GM23248 (cell line): ENCODE results near the gene ANKRD9. TPM values are rescaled to one million over a fixed set of nuclear protein-coding genes. Genes with fewer than 3 reads are reported as not detected.

ENCODE experiments used
- DNase-seq: peaks from one replicate; pipeline ENCODE4 v3.0.0-alpha.2; 2015
- H2AFZ ChIP-seq: fragments of 200-600 bp; sonication (generic); 2 replicates; pipeline ENCODE4 v1.6.1; 2016; ENCODE audit warnings: antibody characterized with exemption
- H3F3A ChIP-seq: fragments of 200-600 bp; sonication (generic); 2 replicates; pipeline ENCODE4 v1.6.1; 2016; ENCODE audit warnings: mild to moderate bottlenecking, antibody characterized with exemption, mixed run types; ENCODE audit not compliant: insufficient read depth
- H3K27ac ChIP-seq: fragments of 200-600 bp; sonication (generic); 2 replicates; pipeline ENCODE4 v1.5.1; 2016; ENCODE audit warnings: mild to moderate bottlenecking
- H3K27me3 ChIP-seq: fragments of 200-600 bp; sonication (generic); replicated peaks from 2 replicates; pipeline ENCODE4 v1.6.1; 2016; ENCODE audit warnings: mild to moderate bottlenecking; ENCODE audit not compliant: insufficient read depth
- H3K36me3 ChIP-seq: fragments of 200-600 bp; sonication (generic); 2 replicates; pipeline ENCODE4 v1.6.1; 2016; ENCODE audit warnings: low read depth, mild to moderate bottlenecking
- H3K4me1 ChIP-seq: fragments of 200-600 bp; sonication (generic); 2 replicates; pipeline ENCODE4 v1.6.1; 2016; ENCODE audit warnings: mild to moderate bottlenecking; ENCODE audit not compliant: insufficient read depth
- H3K4me2 ChIP-seq: fragments of 200-600 bp; sonication (generic); one replicate; pipeline ENCODE4 v1.6.1; 2016; ENCODE audit warnings: mild to moderate bottlenecking; ENCODE audit not compliant: unreplicated experiment
- H3K4me3 ChIP-seq: fragments of 200-600 bp; sonication (generic); 2 replicates; pipeline ENCODE4 v1.5.1; 2016; ENCODE audit warnings: mild to moderate bottlenecking
- H3K79me2 ChIP-seq: fragments of 200-600 bp; sonication (generic); 2 replicates; pipeline ENCODE4 v1.6.1; 2016; ENCODE audit warnings: mild to moderate bottlenecking; ENCODE audit not compliant: insufficient read depth
- H3K9ac ChIP-seq: fragments of 200-600 bp; sonication (generic); 2 replicates; pipeline ENCODE4 v1.6.1; 2016; ENCODE audit warnings: mild to moderate bottlenecking
- H3K9me2 ChIP-seq: fragments of 200-600 bp; sonication (generic); 2 replicates; pipeline ENCODE4 v1.6.1; 2016; ENCODE audit warnings: mixed run types, mild to moderate bottlenecking, moderate library complexity; ENCODE audit not compliant: insufficient read depth
- H3K9me3 ChIP-seq: fragments of 200-600 bp; sonication (generic); one replicate; pipeline ENCODE4 v1.6.1; 2017; ENCODE audit warnings: low read depth
- H4K20me1 ChIP-seq: fragments of 200-600 bp; sonication (generic); 2 replicates; pipeline ENCODE4 v1.6.0; 2016; ENCODE audit not compliant: insufficient read depth
- EZH2 ChIP-seq: fragments of 200-600 bp; sonication (generic); IDR thresholded peaks from 2 replicates; pipeline ENCODE4 v1.6.1; 2018; ENCODE audit warnings: antibody characterized with exemption, mild to moderate bottlenecking; ENCODE audit not compliant: insufficient read depth, poor library complexity, severe bottlenecking
- EZH2phosphoT487 ChIP-seq: fragments of 200-600 bp; sonication (generic); IDR thresholded peaks from 2 replicates; pipeline ENCODE4 v1.6.1; 2018; ENCODE audit warnings: antibody characterized with exemption, moderate library complexity, mild to moderate bottlenecking, low read depth; ENCODE audit not compliant: insufficient read depth
- WGBS, 2 experiments: methylation state at CpG; one replicate each; pipeline ENCODE4 v1.1.6; 2015 to 2017; ENCODE audit warnings: low lambda C conversion rate in 2 of 2, low coverage in 1 of 2; ENCODE audit errors: missing lambda C conversion rate in 2 of 2; 5-methylcytosine and 5-hydroxymethylcytosine counted together
- in situ Hi-C: fragments of 300-500 bp; cut with MboI; formaldehyde crosslinking; loops from 2 replicates; pipeline ENCODE4 v1.15.0; 2020
- polyA plus RNA-seq: library from polyadenylated mRNA; unstranded; fragments of >200 nt; fragmentation: Nextera tagmentation; extraction: Ambion mirVana; gene quantifications from 2 replicates; pipeline ENCODE4 v1.2.1, GENCODE V29; 2016
- total RNA-seq: library from RNA; depleted of rRNA; stranded (reverse); fragments of >200 nt; shearing (Covaris generic); gene quantifications from 2 replicates; pipeline ENCODE4 v1.2.3, GENCODE V29; 2014

The ANKRD9 gene
- total and polyA plus RNA-seq, 2 experiments from 2014 or later, result 2.3 to 14.9 TPM

- TF ChIP-seq EZH2, result no peak
- TF ChIP-seq EZH2phosphoT487, result no peak
- Histone ChIP-seq H3K4me1 (no peaks in the 10 kb centered on the region), H3F3A (peaks cover 5% of the 10 kb centered on the region; the same call in 1 of the 2 replicates), H3K27ac (no peak overlapping the region), H4K20me1 (no peaks in the 10 kb centered on the region), H3K9ac (no peak overlapping the region), H3K4me3 (no peak overlapping the region), H3K27me3 (no peaks in the 10 kb centered on the region), H3K9me3 (no peaks in the 10 kb centered on the region), H3K9me2 (no peaks in the 10 kb centered on the region), H3K4me2 (no peak overlapping the region), H2AFZ (no peak overlapping the region), H3K36me3 (no peaks in the 10 kb centered on the region; the same call in 1 of the 2 replicates), H3K79me2 (no peaks in the 10 kb centered on the region)
- DNase-seq, result peak; percentile 36
- WGBS, 2 experiments, result 44 to 48% methylated on average over 4 of the region's 4 CpGs
- in situ Hi-C loops, result no loop called here
Measured at GRCh38 chr14:102462391-102462790, 47.2 kb downstream of the ANKRD9 start.

- Histone ChIP-seq H3K9me3 (no peaks in the 10 kb centered on the region), H3F3A (peaks cover 5% of the 10 kb centered on the region; the same call in 1 of the 2 replicates), H3K27me3 (no peaks in the 10 kb centered on the region), H4K20me1 (no peaks in the 10 kb centered on the region), H3K9me2 (no peaks in the 10 kb centered on the region), H3K36me3 (no peaks in the 10 kb centered on the region; the same call in 1 of the 2 replicates), H3K79me2 (no peaks in the 10 kb centered on the region), H2AFZ (no peak overlapping the region), H3K4me3 (no peak overlapping the region), H3K27ac (no peak overlapping the region), H3K9ac (no peak overlapping the region), H3K4me2 (no peak overlapping the region), H3K4me1 (no peaks in the 10 kb centered on the region)
- TF ChIP-seq EZH2phosphoT487 (no peak), EZH2 (no peak)
- in situ Hi-C loops, result no loop called here
- no peak for DNase-seq
- 77 to 78% methylated on average over 14 of the region's 14 CpGs for WGBS, 2 experiments
Measured at GRCh38 chr14:102461490-102462338, 47.9 kb downstream of the ANKRD9 start.

GRCh38 chr14:102457509-102457908 is 52.1 kb downstream of the ANKRD9 start:
- Histone ChIP-seq H3K9me2 (no peaks in the 10 kb centered on the region), H3K36me3 (no peaks in the 10 kb centered on the region; the same call in 1 of the 2 replicates), H3F3A (peaks cover 5% of the 10 kb centered on the region; the same call in 1 of the 2 replicates), H3K9ac (no peak overlapping the region), H3K27ac (no peak overlapping the region), H3K27me3 (no peaks in the 10 kb centered on the region), H4K20me1 (no peaks in the 10 kb centered on the region), H2AFZ (no peak overlapping the region), H3K4me3 (no peak overlapping the region), H3K9me3 (no peaks in the 10 kb centered on the region), H3K4me2 (no peak overlapping the region), H3K79me2 (no peaks in the 10 kb centered on the region), H3K4me1 (no peaks in the 10 kb centered on the region)
- TF ChIP-seq EZH2phosphoT487, result no peak
- no peak for TF ChIP-seq EZH2
- no peak for DNase-seq
- 93 to 98% methylated on average over 2 of the region's 2 CpGs for WGBS, 2 experiments
- in situ Hi-C loops, result no loop called here

- 59 to 65% methylated on average over 5 of the region's 5 CpGs for WGBS, 2 experiments
- in situ Hi-C loops, result no loop called here
- no peaks in the 10 kb centered on the region for H3K27me3 ChIP-seq
- no peaks in the 10 kb centered on the region for H4K20me1 ChIP-seq
- no peaks in the 10 kb centered on the region for H3K79me2 ChIP-seq
- H3F3A ChIP-seq, result no peaks in the 10 kb centered on the region
- peaks cover 9% of the 10 kb centered on the region; the same call in 1 of the 2 replicates for H3K36me3 ChIP-seq
- H2AFZ ChIP-seq, result no peak overlapping the region
- H3K27ac ChIP-seq, result no peak overlapping the region
- H3K4me3 ChIP-seq, result no peak overlapping the region
- no peaks in the 10 kb centered on the region for H3K9me2 ChIP-seq
- no peak overlapping the region for H3K9ac ChIP-seq
- DNase-seq, result no peak
- H3K9me3 ChIP-seq, result no peaks in the 10 kb centered on the region
- H3K4me1 ChIP-seq, result no peaks in the 10 kb centered on the region
- TF ChIP-seq EZH2 (no peak), EZH2phosphoT487 (no peak)
- no peak overlapping the region for H3K4me2 ChIP-seq
Measured at GRCh38 chr14:102454711-102455110, 54.9 kb downstream of the ANKRD9 start.
